Heart left ventricle (tissue), 16 donors: Measurements from ENCODE around the gene KIF1A. TPM values are rescaled to one million over a fixed set of nuclear protein-coding genes. Genes with fewer than 3 reads are reported as not detected.
A peak's percentile ranks its signal among the peaks of the same experiment; 100 is the strongest.

Source experiments
- ATAC-seq, 4 donors: fragments of 200-7000 bp; cut with Tn5 transposase; one replicate each; pipeline ENCODE4 v1.9.1; 2020 to 2022; ENCODE audit warnings: moderate library complexity in 4 of 4, mild to moderate bottlenecking in 3 of 4, moderate number of reproducible peaks in 1 of 4
- DNase-seq, 5 donors: peaks; one replicate each; pipeline ENCODE4 v3.0.0-alpha.2; 2020
- H3K27ac ChIP-seq, 12 donors: fragments of 200-600 bp; sonication (generic) in 4 of 12; one replicate each; pipeline versions ENCODE4 v1.5.0 to v1.8.0; 2016 to 2022; ENCODE audit warnings: mild to moderate bottlenecking in 2 of 12
- H3K27me3 ChIP-seq, 9 donors: fragments of 200-600 bp; sonication (generic) in 2 of 9; one replicate each; pipeline versions ENCODE4 v1.5.1 to v1.8.0; 2016 to 2022; ENCODE audit warnings: mild to moderate bottlenecking in 3 of 9
- H3K36me3 ChIP-seq, 9 donors: fragments of 200-600 bp; sonication (generic) in 2 of 9; one replicate each; pipeline versions ENCODE4 v1.5.0 to v1.8.0; 2018 to 2022; ENCODE audit warnings: mild to moderate bottlenecking in 2 of 9
- H3K4me1 ChIP-seq, 12 donors: fragments of 200-600 bp; sonication (generic) in 4 of 12; one replicate each; pipeline versions ENCODE4 v1.5.0 to v1.8.0; 2016 to 2022; ENCODE audit warnings: mild to moderate bottlenecking in 3 of 12
- H3K4me3 ChIP-seq, 12 donors: fragments of 200-600 bp; sonication (generic) in 4 of 12; one replicate each; pipeline versions ENCODE4 v1.5.0 to v1.8.0; 2017 to 2022; ENCODE audit warnings: mild to moderate bottlenecking in 9 of 12, moderate library complexity in 4 of 12
- H3K9me3 ChIP-seq, 12 donors: fragments of 200-600 bp; sonication (generic) in 4 of 12; one replicate each; pipeline versions ENCODE4 v1.5.0 to v1.8.0; 2016 to 2022; ENCODE audit warnings: mild to moderate bottlenecking in 1 of 12
- POLR2A ChIP-seq, 2 donors: fragments of 450-650 bp; IDR thresholded peaks; one replicate each; pipeline ENCODE4 v1.6.1; 2017; ENCODE audit warnings: antibody characterized with exemption in 2 of 2, mild to moderate bottlenecking in 2 of 2, moderate library complexity in 2 of 2
- WGBS, 4 donors: extraction: QIAGEN DNeasy Blood & Tissue Kit in 2 of 4; methylation state at CpG; one replicate each; pipeline versions ENCODE4 v1.1.5 to v1.1.7; 2013 to 2018; 5-methylcytosine and 5-hydroxymethylcytosine counted together
- intact Hi-C, 10 donors: fragments of 100-400 bp; cut with DNase I; formaldehyde crosslinking; loops; one replicate each; pipeline versions ENCODE4 v1.11.1 to v1.14.2; 2022
- polyA plus RNA-seq, 2 donors: library from polyadenylated mRNA; stranded (reverse); fragments of 200-250 nt; gene quantifications; one replicate each; pipeline ENCODE4 v1.2.3, GENCODE V29; 2013
- total RNA-seq, 9 donors: library from RNA; depleted of rRNA in 2 of 9; stranded (reverse); fragments of >200 nt in 2 of 9; fragmentation: NEBNext Ultra II Directional in 3 of 9; extraction: Animal tissue kit (Norgen Biotek cat#: 25700) in 3 of 9; gene quantifications; one replicate each; pipeline versions ENCODE4 v1.1.0 to v1.2.4, GENCODE V29; 2016 to 2023
- TF ChIP-seq, protein P1 (sequence below), 12 donors: fragments of 200-600 bp; sonication (generic) in 4 of 12; IDR thresholded peaks; one replicate each; pipeline versions ENCODE4 v1.5.0 to v1.8.0; 2018 to 2022; ENCODE audit warnings: antibody characterized with exemption in 12 of 12, mild to moderate bottlenecking in 5 of 12
- donor health status: ischemic (EF 13 %, LVEDD 7.1; RV severe dilation, severe dysfunction).
- donor health status: healthy with polysubstance abuse.
- donor health status: DM: no; HTN: yes; CAD: no.
- donor health status: DM: no; HTN: no; CAD: no.
- donor health status: ischemic (EF 25% LVEDD 6.9; RV normal size, moderate dysfunction).
- donor health status: ischemic (EF 25% LVEDD 5.7; RV mildly dilated, moderate dysfunction).
- donor health status: healthy.
- donor health status: DM: yes; HTN: yes; CAD: no.
- donor health status: ischemic (EF 35%, LVEDD 5.7; RV mildly dilated, moderate dysfunction).
- donor health status: nonischemic (EF 11% LVEDD 7.7; RV severe dilation, severe dysfunction).
- donor health status: DM: yes; HTN: yes; CAD: no.
- donor health status: PGD.
- donor health status: ischemic (EF 29% LVEDD 5.4; RV normal size, mild dysfunction).
- donor health status: nonischemic (EF 23%, LVEDD 6.1; RV moderate dilation, normal function).

KIF1A gene
- total and polyA plus RNA-seq, 11 donors = 0.76 to 25.8 (median 2.7) TPM

DNA sequence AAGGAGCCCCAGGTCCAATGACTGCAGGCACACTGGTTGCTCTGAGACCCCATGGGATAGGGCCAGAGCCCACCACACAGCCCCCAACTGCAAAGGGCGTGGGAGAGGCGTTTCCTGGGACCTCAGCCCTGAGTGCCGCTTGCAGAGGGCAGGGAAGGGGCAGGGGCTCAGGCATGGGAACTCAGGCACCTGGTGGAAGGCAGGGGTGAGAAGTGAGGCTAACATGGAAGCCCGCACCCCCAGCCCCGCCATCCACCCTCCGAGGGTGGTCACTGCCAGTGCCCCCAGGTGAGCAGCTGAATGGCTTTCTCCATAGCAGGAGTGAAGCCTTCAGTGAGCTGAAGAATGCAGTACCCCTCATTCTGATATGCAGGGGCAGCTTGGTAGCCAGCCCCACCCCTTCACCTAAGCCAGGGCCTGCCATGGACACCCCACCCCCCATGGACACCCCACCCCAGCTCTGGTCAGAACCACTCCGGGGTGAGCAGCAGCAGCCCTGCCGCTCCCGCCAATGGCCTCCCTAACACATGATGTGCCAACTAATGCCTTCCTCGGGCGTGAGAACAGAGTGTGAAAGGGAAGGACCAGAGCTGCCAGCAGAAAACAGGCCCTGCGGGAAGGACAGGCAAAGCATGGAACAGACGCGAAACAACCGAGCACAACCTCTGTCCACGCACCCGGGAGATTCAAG is 6.6 kb downstream of the KIF1A start:
- no peak for DNase-seq
- Histone ChIP-seq H3K27ac (no peak overlapping the region), H3K9me3 (peaks cover 0 to 12% (median 0%) of the 10 kb centered on the region in 12 donors), H3K4me1 (no peaks in the 10 kb centered on the region), H3K27me3 (peaks cover under 1 to 14% (median 4%) of the 10 kb centered on the region in 9 donors), H3K4me3 (no peak overlapping the region), H3K36me3 (no peaks in the 10 kb centered on the region)
- intact Hi-C loops = no loop called here
- TF ChIP-seq, protein P1, sequence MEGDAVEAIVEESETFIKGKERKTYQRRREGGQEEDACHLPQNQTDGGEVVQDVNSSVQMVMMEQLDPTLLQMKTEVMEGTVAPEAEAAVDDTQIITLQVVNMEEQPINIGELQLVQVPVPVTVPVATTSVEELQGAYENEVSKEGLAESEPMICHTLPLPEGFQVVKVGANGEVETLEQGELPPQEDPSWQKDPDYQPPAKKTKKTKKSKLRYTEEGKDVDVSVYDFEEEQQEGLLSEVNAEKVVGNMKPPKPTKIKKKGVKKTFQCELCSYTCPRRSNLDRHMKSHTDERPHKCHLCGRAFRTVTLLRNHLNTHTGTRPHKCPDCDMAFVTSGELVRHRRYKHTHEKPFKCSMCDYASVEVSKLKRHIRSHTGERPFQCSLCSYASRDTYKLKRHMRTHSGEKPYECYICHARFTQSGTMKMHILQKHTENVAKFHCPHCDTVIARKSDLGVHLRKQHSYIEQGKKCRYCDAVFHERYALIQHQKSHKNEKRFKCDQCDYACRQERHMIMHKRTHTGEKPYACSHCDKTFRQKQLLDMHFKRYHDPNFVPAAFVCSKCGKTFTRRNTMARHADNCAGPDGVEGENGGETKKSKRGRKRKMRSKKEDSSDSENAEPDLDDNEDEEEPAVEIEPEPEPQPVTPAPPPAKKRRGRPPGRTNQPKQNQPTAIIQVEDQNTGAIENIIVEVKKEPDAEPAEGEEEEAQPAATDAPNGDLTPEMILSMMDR (IDR thresholded peaks at IDR 0.05) = no peak
- TF ChIP-seq POLR2A (IDR thresholded peaks at IDR 0.05) = no peak
- 87 to 96% (median 95%) methylated on average over 15 to 17 of the region's 17 CpGs for WGBS, 4 donors
- no peak for ATAC-seq

DNA sequence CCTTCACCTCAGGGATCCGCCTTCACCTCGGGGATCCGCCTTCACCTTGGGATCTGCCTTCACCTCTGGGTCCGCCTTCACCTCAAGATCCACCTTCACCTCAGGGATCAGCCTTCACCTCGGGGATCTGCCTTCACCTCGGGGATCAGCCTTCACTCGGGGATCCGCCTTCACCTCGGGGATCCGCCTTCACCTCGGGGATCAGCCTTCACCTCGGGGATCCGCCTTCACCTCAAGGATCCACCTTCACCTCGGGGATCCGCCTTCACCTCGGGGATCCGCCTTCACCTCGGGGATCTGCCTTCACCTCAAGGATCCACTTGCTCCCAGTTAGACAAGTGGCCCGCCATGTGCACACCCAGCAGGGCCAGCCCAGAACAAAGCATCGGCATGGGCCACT is 7.3 kb downstream of the KIF1A start:
- Histone ChIP-seq H3K27ac (no peak overlapping the region), H3K4me3 (no peak overlapping the region), H3K4me1 (no peaks in the 10 kb centered on the region), H3K9me3 (peaks cover 0 to 12% (median 0%) of the 10 kb centered on the region in 12 donors), H3K36me3 (no peaks in the 10 kb centered on the region), H3K27me3 (peaks cover 0 to 12% (median 0%) of the 10 kb centered on the region in 9 donors)
- 84 to 89% (median 87%) methylated on average over 18 to 20 of the region's 20 CpGs for WGBS, 4 donors
- TF ChIP-seq POLR2A (IDR thresholded peaks at IDR 0.05) = no peak
- TF ChIP-seq, protein P1 (IDR thresholded peaks at IDR 0.05) = no peak
- peak in 2 of 5 donors; percentile 18 to 54 for DNase-seq
- ATAC-seq = no peak
- intact Hi-C loops = no loop called here

DNA sequence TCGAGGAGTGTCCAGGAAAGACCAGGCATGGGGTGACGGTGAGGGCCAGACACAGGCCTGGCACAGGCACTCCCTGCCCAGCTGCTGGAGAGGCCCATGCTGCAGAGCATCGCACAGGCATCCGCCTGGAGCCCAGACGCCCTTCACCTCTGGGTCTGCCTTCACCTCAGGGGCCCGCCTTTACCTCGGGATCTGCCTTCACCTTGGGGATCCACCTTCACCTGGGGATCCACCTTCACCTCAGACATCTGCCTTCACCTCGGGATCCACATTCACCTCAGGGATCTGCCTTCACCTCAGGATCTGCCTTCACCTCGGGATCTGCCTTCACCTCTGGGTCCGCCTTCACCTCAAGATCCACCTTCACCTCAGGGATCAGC is 7.7 kb downstream of the KIF1A start:
- Histone ChIP-seq H3K9me3 (peaks cover 0 to 12% (median 0%) of the 10 kb centered on the region in 12 donors), H3K36me3 (no peaks in the 10 kb centered on the region), H3K27me3 (peaks cover 0 to 9% (median 0%) of the 10 kb centered on the region in 9 donors), H3K4me1 (no peaks in the 10 kb centered on the region), H3K4me3 (no peak overlapping the region), H3K27ac (no peak overlapping the region)
- DNase-seq = no peak
- ATAC-seq = no peak
- intact Hi-C loops = no loop called here
- WGBS, 4 donors = 91 to 96% (median 95%) methylated on average over 9 to 10 of the region's 10 CpGs
- TF ChIP-seq, protein P1 (IDR thresholded peaks at IDR 0.05) = no peak
- TF ChIP-seq POLR2A (IDR thresholded peaks at IDR 0.05) = no peak

GRCh38 chr2:240811346-240812300 is 8.4 kb downstream of the KIF1A start:
- no peak for ATAC-seq
- intact Hi-C loops = no loop called here
- peaks cover 0 to 12% (median 0%) of the 10 kb centered on the region in 12 donors for H3K9me3 ChIP-seq
- no peak for TF ChIP-seq POLR2A (IDR thresholded peaks at IDR 0.05)
- TF ChIP-seq, protein P1 (IDR thresholded peaks at IDR 0.05) = no peak
- H3K36me3 ChIP-seq = no peaks in the 10 kb centered on the region
- DNase-seq = peak in 2 of 5 donors; percentile 6 to 51
- 86 to 92% (median 90%) methylated on average over 17 of the region's 17 CpGs for WGBS, 4 donors
- no peak overlapping the region for H3K4me3 ChIP-seq
- no peak overlapping the region for H3K27ac ChIP-seq
- H3K4me1 ChIP-seq = no peaks in the 10 kb centered on the region
- H3K27me3 ChIP-seq = peaks cover 0 to 9% (median 0%) of the 10 kb centered on the region in 9 donors
